ENCODE measurements around the gene RUNX2. TPM values are rescaled to one million over a fixed set of nuclear protein-coding genes. Genes with fewer than 3 reads are reported as not detected.

Gene RUNX2
- total RNA-seq, 4 donors from 2014 or later = 1.4 to 3.6 (median 2.3) TPM

- no peak for TF ChIP-seq CTCF (IDR thresholded peaks at IDR 0.05)
- TF ChIP-seq POLR2A (IDR thresholded peaks at IDR 0.05) = no peak
- 83 to 98% methylated on average over 4 of the region's 4 CpGs for WGBS, 2 donors
- no peak for DNase-seq
- Histone ChIP-seq H3K4me3 (no peak overlapping the region), H3K9me3 (no peaks in the 10 kb centered on the region), H3K4me1 (no peaks in the 10 kb centered on the region), H3K36me3 (no peaks in the 10 kb centered on the region), H3K27me3 (no peaks in the 10 kb centered on the region), H3K27ac (no peak overlapping the region)
- intact Hi-C loops (cut with DNase I) = no loop called here
These were observed 141.5 kb downstream of the RUNX2 start for GRCh38 chr6:45469663-45470062.

- no peak overlapping the region for H3K4me3 ChIP-seq
These were observed 142.1 kb downstream of the RUNX2 start for GRCh38 chr6:45470131-45470738.

GRCh38 chr6:45472382-45472781 is 144.3 kb downstream of the RUNX2 start:
- DNase-seq = no peak
- H3K4me1 ChIP-seq = peaks cover 0 to 7% (median 0%) of the 10 kb centered on the region in 3 donors
- H3K27me3 ChIP-seq = no peaks in the 10 kb centered on the region
- H3K36me3 ChIP-seq = no peaks in the 10 kb centered on the region
- 57 to 77% methylated on average over 7 of the region's 7 CpGs for WGBS, 2 donors
- H3K9me3 ChIP-seq = no peaks in the 10 kb centered on the region
- H3K4me3 ChIP-seq = no peak overlapping the region
- H3K27ac ChIP-seq = no peak overlapping the region
- TF ChIP-seq POLR2A (IDR thresholded peaks at IDR 0.05) (no peak), CTCF (IDR thresholded peaks at IDR 0.05) (no peak)
- intact Hi-C loops (cut with DNase I) = no loop called here

More at GRCh38 chr6:45470131-45470738, 142.1 kb downstream of the RUNX2 start:
- Histone ChIP-seq H3K9me3 (no peaks in the 10 kb centered on the region), H3K27me3 (no peaks in the 10 kb centered on the region), H3K36me3 (no peaks in the 10 kb centered on the region), H3K27ac (no peak overlapping the region), H3K4me1 (no peaks in the 10 kb centered on the region)
- no peak for TF ChIP-seq CTCF (IDR thresholded peaks at IDR 0.05)
- no peak for TF ChIP-seq POLR2A (IDR thresholded peaks at IDR 0.05)
- intact Hi-C loops (cut with DNase I) = no loop called here
- DNase-seq = no peak
- WGBS, 2 donors = 81 to 84% methylated on average over 4 of the region's 4 CpGs

GRCh38 chr6:45473121-45473993 is 145.2 kb downstream of the RUNX2 start:
- Histone ChIP-seq H3K9me3 (no peaks in the 10 kb centered on the region), H3K27me3 (no peaks in the 10 kb centered on the region), H3K27ac (peak overlapping the region in 1 of 4 donors; percentile 35), H3K36me3 (no peaks in the 10 kb centered on the region), H3K4me3 (no peak overlapping the region), H3K4me1 (peaks cover 0 to 16% (median 5%) of the 10 kb centered on the region in 3 donors)
- 81 to 90% methylated on average over 13 of the region's 13 CpGs for whole genome bisulfite sequencing, 2 donors
- TF ChIP-seq CTCF (IDR thresholded peaks at IDR 0.05) (no peak), POLR2A (IDR thresholded peaks at IDR 0.05) (no peak)
- intact Hi-C loops (cut with DNase I) = no loop called here
- DNase-seq = no peak

GRCh38 chr6:45474376-45474775 is 146.2 kb downstream of the RUNX2 start:
- H3K9me3 ChIP-seq = no peaks in the 10 kb centered on the region
- H3K27ac ChIP-seq = no peak overlapping the region
- H3K4me3 ChIP-seq = no peak overlapping the region
- no peak for TF ChIP-seq CTCF (IDR thresholded peaks at IDR 0.05)
- no peak for TF ChIP-seq POLR2A (IDR thresholded peaks at IDR 0.05)
- H3K36me3 ChIP-seq = no peaks in the 10 kb centered on the region
- intact Hi-C loops (cut with DNase I) = no loop called here
- WGBS, 2 donors = 69 to 73% methylated on average over 2 of the region's 2 CpGs
- H3K27me3 ChIP-seq = no peaks in the 10 kb centered on the region
- no peak for DNase-seq
- peaks cover 0 to 24% (median 5%) of the 10 kb centered on the region in 3 donors for H3K4me1 ChIP-seq

Measured in esophagus squamous epithelium (tissue), 5 donors.